Uterus (tissue), 4 donors: ENCODE data around the gene GPX1. TPM values are rescaled to one million over a fixed set of nuclear protein-coding genes. Genes with fewer than 3 reads are reported as not detected.

Experiments
- DNase-seq, 2 donors: peaks; one replicate each; pipeline ENCODE4 v3.0.0-alpha.2; 2019 to 2020
- H3K27ac ChIP-seq, 2 donors: fragments of 200-600 bp; sonication (generic); 1 replicate in 1 of 2; 2 replicates in 1 of 2; pipeline ENCODE4 v1.5.1; 2016 to 2018
- H3K27me3 ChIP-seq, 2 donors: fragments of 200-600 bp; sonication (generic); one replicate each; pipeline ENCODE4 v1.5.1; 2018 to 2019; ENCODE audit warnings: control low read depth in 1 of 2
- H3K36me3 ChIP-seq, 2 donors: fragments of 200-600 bp; sonication (generic); one replicate each; pipeline ENCODE4 v1.5.1; 2019; ENCODE audit warnings: control low read depth in 1 of 2
- H3K4me1 ChIP-seq, 2 donors: fragments of 200-600 bp; sonication (generic); one replicate each; pipeline ENCODE4 v1.5.1; 2018 to 2019; ENCODE audit warnings: control low read depth in 1 of 2
- H3K4me3 ChIP-seq, 2 donors: fragments of 200-600 bp; sonication (generic); 1 replicate in 1 of 2; 2 replicates in 1 of 2; pipeline ENCODE4 v1.5.1; 2018 to 2019; ENCODE audit warnings: mild to moderate bottlenecking in 1 of 2
- H3K9me3 ChIP-seq, 2 donors: fragments of 200-600 bp; sonication (generic); one replicate each; pipeline ENCODE4 v1.5.1; 2019; ENCODE audit warnings: control low read depth in 1 of 2
- POLR2A ChIP-seq, 2 donors: fragments of 450-650 bp; IDR thresholded peaks; one replicate each; pipeline ENCODE4 v1.6.1; 2016; ENCODE audit warnings: antibody characterized with exemption in 2 of 2, mild to moderate bottlenecking in 1 of 2, moderate library complexity in 1 of 2
- intact Hi-C: fragments of 100-400 bp; cut with DNase I; formaldehyde crosslinking; loops from one replicate; pipeline ENCODE4 v1.15.1; 2023; ENCODE audit warnings: low total_unique reads
- total RNA-seq, 4 donors: library from RNA; depleted of rRNA in 3 of 4; stranded (reverse); fragments of >200 nt in 3 of 4; gene quantifications; one replicate each; pipeline versions ENCODE4 v1.1.0 to v1.2.4, GENCODE V29; 2014 to 2023
- TF ChIP-seq, protein P1 (sequence below), 4 experiments: fragments of 200-600 bp in 2 of 4; fragments of 450-650 bp in 2 of 4; sonication (generic) in 2 of 4; IDR thresholded peaks; one replicate each; pipeline ENCODE4 v1.5.1; 2016 to 2019; ENCODE audit warnings: antibody characterized with exemption in 4 of 4, mild to moderate bottlenecking in 2 of 4, moderate library complexity in 1 of 4
- donor health status: DM: yes; HTN: yes; CAD: no.

The GPX1 gene
- total RNA-seq, 4 donors from 2014 or later: 40.2 to 450 (median 81.2) TPM

DNA sequence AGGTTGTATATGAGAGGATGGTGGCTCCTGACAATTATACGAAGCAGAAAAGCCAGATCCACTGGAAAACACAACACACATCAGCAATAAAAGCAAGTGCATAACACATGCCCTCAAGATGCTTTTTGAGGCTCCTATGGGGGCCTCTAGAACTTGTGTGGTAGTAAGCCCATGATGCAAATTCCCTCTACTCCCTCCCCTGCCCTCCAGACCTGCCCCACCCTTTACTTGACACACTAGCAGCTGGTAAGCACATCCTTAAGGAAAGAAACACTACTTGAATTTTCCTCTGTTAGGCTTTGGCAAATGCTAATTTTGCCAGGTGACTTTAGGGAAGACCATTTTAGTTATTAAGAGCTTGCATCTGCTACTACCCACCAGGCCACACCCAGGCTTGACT lies 47.5 kb downstream of the GPX1 start:
- Histone ChIP-seq H3K9me3 (no peaks in the 10 kb centered on the region), H3K27me3 (no peaks in the 10 kb centered on the region), H3K4me3 (no peak overlapping the region), H3K36me3 (no peaks in the 10 kb centered on the region), H3K27ac (no peak overlapping the region), H3K4me1 (no peaks in the 10 kb centered on the region)
- TF ChIP-seq POLR2A (IDR thresholded peaks at IDR 0.05): no peak
- TF ChIP-seq, protein P1, sequence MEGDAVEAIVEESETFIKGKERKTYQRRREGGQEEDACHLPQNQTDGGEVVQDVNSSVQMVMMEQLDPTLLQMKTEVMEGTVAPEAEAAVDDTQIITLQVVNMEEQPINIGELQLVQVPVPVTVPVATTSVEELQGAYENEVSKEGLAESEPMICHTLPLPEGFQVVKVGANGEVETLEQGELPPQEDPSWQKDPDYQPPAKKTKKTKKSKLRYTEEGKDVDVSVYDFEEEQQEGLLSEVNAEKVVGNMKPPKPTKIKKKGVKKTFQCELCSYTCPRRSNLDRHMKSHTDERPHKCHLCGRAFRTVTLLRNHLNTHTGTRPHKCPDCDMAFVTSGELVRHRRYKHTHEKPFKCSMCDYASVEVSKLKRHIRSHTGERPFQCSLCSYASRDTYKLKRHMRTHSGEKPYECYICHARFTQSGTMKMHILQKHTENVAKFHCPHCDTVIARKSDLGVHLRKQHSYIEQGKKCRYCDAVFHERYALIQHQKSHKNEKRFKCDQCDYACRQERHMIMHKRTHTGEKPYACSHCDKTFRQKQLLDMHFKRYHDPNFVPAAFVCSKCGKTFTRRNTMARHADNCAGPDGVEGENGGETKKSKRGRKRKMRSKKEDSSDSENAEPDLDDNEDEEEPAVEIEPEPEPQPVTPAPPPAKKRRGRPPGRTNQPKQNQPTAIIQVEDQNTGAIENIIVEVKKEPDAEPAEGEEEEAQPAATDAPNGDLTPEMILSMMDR (IDR thresholded peaks at IDR 0.05): no peak
- DNase-seq: no peak
- intact Hi-C loops: no loop called here

Other genes starting within 250 kb of the GPX1 start
- gene USP19, start 237.5 kb downstream of the GPX1 start, total RNA-seq: 10 to 100 TPM; 21.5 to 66.6 (median 43.6) TPM
- gene LAMB2, start 225.3 kb downstream of the GPX1 start, total RNA-seq: 100 to 1,000 TPM; 387 to 604 (median 509) TPM
- 10 to 100 TPM in 3 of 4 donors, 1 to 10 TPM in 1; 9.2 to 58.2 (median 31.3) TPM for gene CCDC71, start 192.0 kb downstream of the GPX1 start, total RNA-seq
- gene KLHDC8B, start 186.8 kb downstream of the GPX1 start, total RNA-seq: 10 to 100 TPM in 3 of 4 donors, 1 to 10 TPM in 1; 7.7 to 67.6 (median 39.4) TPM
- gene C3orf62, start 81.1 kb downstream of the GPX1 start, total RNA-seq: 1 to 10 TPM; 1.5 to 9.0 (median 4.9) TPM
- 10 to 100 TPM in 3 of 4 donors, 1 to 10 TPM in 1; 9.2 to 78.3 (median 28.8) TPM for gene USP4, start 18.3 kb downstream of the GPX1 start, total RNA-seq
- 100 to 1,000 TPM; 282 to 493 (median 419) TPM for gene RHOA, start 53.6 kb upstream of the GPX1 start, total RNA-seq
- gene TCTA, start 54.1 kb upstream of the GPX1 start, total RNA-seq: 10 to 100 TPM in 3 of 4 donors, 1 to 10 TPM in 1; 2.1 to 26.0 (median 18.7) TPM
- gene AMT, start 64.1 kb upstream of the GPX1 start, total RNA-seq: 10 to 100 TPM in 3 of 4 donors, 1 to 10 TPM in 1; 1.5 to 17.9 (median 14.0) TPM
- gene NICN1, start 71.0 kb upstream of the GPX1 start, total RNA-seq: 10 to 100 TPM in 1 of 4 donors, 1 to 10 TPM in 3; 4.4 to 23.4 (median 6.8) TPM
- 10 to 100 TPM; 34.3 to 76.4 (median 48.1) TPM for gene DAG1, start 111.9 kb upstream of the GPX1 start, total RNA-seq
- gene BSN, start 196.1 kb upstream of the GPX1 start, total RNA-seq: under 1 TPM; 0.29 to 0.95 (median 0.60) TPM